Esophagus squamous epithelium (tissue), 4 donors: ENCODE measurements around the gene ATXN1.

Experiments
- CTCF ChIP-seq, 6 experiments: fragments of 450-650 bp in 4 of 6; fragments of 200-600 bp in 2 of 6; sonication (generic) in 2 of 6; IDR thresholded peaks; one replicate each; pipeline ENCODE4 v1.5.1; 2016 to 2019; ENCODE audit warnings: antibody characterized with exemption in 6 of 6, mild to moderate bottlenecking in 4 of 6, moderate library complexity in 4 of 6
- POLR2A ChIP-seq, 4 donors: fragments of 450-650 bp; IDR thresholded peaks; one replicate each; pipeline ENCODE4 v1.6.1; 2017; ENCODE audit warnings: antibody characterized with exemption in 4 of 4, mild to moderate bottlenecking in 4 of 4, moderate library complexity in 3 of 4

GRCh38 chr6:16676376-16676775 is 84.9 kb downstream of the ATXN1 start:
- TF ChIP-seq POLR2A (IDR thresholded peaks at IDR 0.05): no peak
- no peak for TF ChIP-seq CTCF (IDR thresholded peaks at IDR 0.05)
